Measurements from ENCODE around the gene POC1A.

POC1A gene

GRCh38 chr3:52089691-52090090 is 64.5 kb downstream of the POC1A start:
- H3K36me3 ChIP-seq (ENCODE audit: insufficient read depth): no peaks in the 10 kb centered on the region
- H3K4me1 ChIP-seq (ENCODE audit: low read depth, poor library complexity, severe bottlenecking): no peaks in the 10 kb centered on the region
- no peaks in the 10 kb centered on the region for H4K20me1 ChIP-seq (ENCODE audit: insufficient read depth)
- H3K9ac ChIP-seq: no peak overlapping the region
- H3K79me2 ChIP-seq (ENCODE audit: insufficient read depth, low read depth): no peaks in the 10 kb centered on the region
- no peaks in the 10 kb centered on the region for H3K27me3 ChIP-seq (ENCODE audit: insufficient read depth, low read depth)
- TF ChIP-seq CTCF (conservative IDR thresholded peaks at IDR 0.05; ENCODE audit: low read depth, low read length): no peak
- no peak overlapping the region for H2AFZ ChIP-seq (ENCODE audit: low read depth)
- no peak overlapping the region for H3K4me3 ChIP-seq (IDR thresholded peaks at IDR 0.05; ENCODE audit: insufficient read depth, low read depth, low read length)
- no peak overlapping the region for H3K4me2 ChIP-seq
- no peak overlapping the region for H3K27ac ChIP-seq

- Histone ChIP-seq H3K27ac (no peak overlapping the region), H3K4me3 (IDR thresholded peaks at IDR 0.05; ENCODE audit: insufficient read depth, low read depth, low read length) (no peak overlapping the region), H3K27me3 (ENCODE audit: insufficient read depth, low read depth) (no peaks in the 10 kb centered on the region), H3K9ac (no peak overlapping the region), H3K36me3 (ENCODE audit: insufficient read depth) (no peaks in the 10 kb centered on the region), H3K4me2 (no peak overlapping the region), H3K79me2 (ENCODE audit: insufficient read depth, low read depth) (no peaks in the 10 kb centered on the region), H4K20me1 (ENCODE audit: insufficient read depth) (no peaks in the 10 kb centered on the region), H2AFZ (ENCODE audit: low read depth) (no peak overlapping the region), H3K4me1 (ENCODE audit: low read depth, poor library complexity, severe bottlenecking) (no peaks in the 10 kb centered on the region)
- no peak for TF ChIP-seq CTCF (conservative IDR thresholded peaks at IDR 0.05; ENCODE audit: low read depth, low read length)
These were observed 65.5 kb downstream of the POC1A start for GRCh38 chr3:52088445-52089367.

- H2AFZ ChIP-seq (ENCODE audit: low read depth): no peak overlapping the region
- no peak for TF ChIP-seq CTCF (conservative IDR thresholded peaks at IDR 0.05; ENCODE audit: low read depth, low read length)
- H3K27ac ChIP-seq: no peak overlapping the region
- H4K20me1 ChIP-seq (ENCODE audit: insufficient read depth): no peaks in the 10 kb centered on the region
- H3K4me3 ChIP-seq (IDR thresholded peaks at IDR 0.05; ENCODE audit: insufficient read depth, low read depth, low read length): no peak overlapping the region
- H3K9ac ChIP-seq: no peak overlapping the region
- no peaks in the 10 kb centered on the region for H3K4me1 ChIP-seq (ENCODE audit: low read depth, poor library complexity, severe bottlenecking)
- no peaks in the 10 kb centered on the region for H3K36me3 ChIP-seq (ENCODE audit: insufficient read depth)
- H3K27me3 ChIP-seq (ENCODE audit: insufficient read depth, low read depth): no peaks in the 10 kb centered on the region
- H3K79me2 ChIP-seq (ENCODE audit: insufficient read depth, low read depth): no peaks in the 10 kb centered on the region
- no peak overlapping the region for H3K4me2 ChIP-seq
These were observed 66.5 kb downstream of the POC1A start for GRCh38 chr3:52087731-52088130.

- no peaks in the 10 kb centered on the region for H4K20me1 ChIP-seq (ENCODE audit: insufficient read depth)
- no peak overlapping the region for H2AFZ ChIP-seq (ENCODE audit: low read depth)
- H3K36me3 ChIP-seq (ENCODE audit: insufficient read depth): no peaks in the 10 kb centered on the region
- no peak overlapping the region for H3K4me2 ChIP-seq
- no peak overlapping the region for H3K27ac ChIP-seq
- H3K9ac ChIP-seq: no peak overlapping the region
- no peaks in the 10 kb centered on the region for H3K27me3 ChIP-seq (ENCODE audit: insufficient read depth, low read depth)
- no peak for TF ChIP-seq CTCF (conservative IDR thresholded peaks at IDR 0.05; ENCODE audit: low read depth, low read length)
- no peaks in the 10 kb centered on the region for H3K4me1 ChIP-seq (ENCODE audit: low read depth, poor library complexity, severe bottlenecking)
- H3K79me2 ChIP-seq (ENCODE audit: insufficient read depth, low read depth): no peaks in the 10 kb centered on the region
- no peak overlapping the region for H3K4me3 ChIP-seq (IDR thresholded peaks at IDR 0.05; ENCODE audit: insufficient read depth, low read depth, low read length)
These were observed 67.1 kb downstream of the POC1A start for GRCh38 chr3:52086976-52087663.

Measured in KMS-11 (cell line).